Choroid plexus epithelial cell (primary cell): ENCODE measurements around the gene COL9A3.

Experiments used
- DNase-seq: peaks from one replicate; pipeline ENCODE4 v3.0.0-alpha.2; 2010; ENCODE audit warnings: low read depth
- H3K4me3 ChIP-seq: 2 replicates; pipeline ENCODE4 v1.5.1; 2011; ENCODE audit warnings: low read depth, mild to moderate bottlenecking, control low read depth, low read length, moderate library complexity
- TF ChIP-seq, protein P1 (sequence below): conservative IDR thresholded peaks from 2 replicates; pipeline ENCODE4 v1.5.1; 2011; ENCODE audit warnings: low read depth, mild to moderate bottlenecking, control low read depth, inconsistent platforms, low read length, moderate library complexity

COL9A3 gene

DNA sequence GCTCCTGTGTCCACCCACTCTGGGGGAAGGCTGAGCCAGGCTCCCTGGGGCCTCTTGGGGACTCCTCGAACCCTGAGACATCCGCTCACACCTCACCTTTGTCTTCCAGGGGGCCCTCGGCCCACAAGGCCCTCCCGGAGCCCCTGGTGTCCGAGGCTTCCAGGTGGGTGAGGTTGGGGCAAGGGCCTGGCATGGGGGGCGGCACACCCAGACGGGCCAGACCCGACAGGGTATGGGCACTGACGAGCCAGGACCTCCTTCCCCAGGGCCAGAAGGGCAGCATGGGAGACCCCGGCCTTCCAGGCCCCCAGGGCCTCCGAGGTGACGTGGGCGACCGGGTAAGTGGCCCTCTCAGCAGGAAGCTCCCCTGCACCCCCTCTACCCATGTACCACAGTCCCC is 13.4 kb downstream of the COL9A3 start:
- TF ChIP-seq, protein P1, sequence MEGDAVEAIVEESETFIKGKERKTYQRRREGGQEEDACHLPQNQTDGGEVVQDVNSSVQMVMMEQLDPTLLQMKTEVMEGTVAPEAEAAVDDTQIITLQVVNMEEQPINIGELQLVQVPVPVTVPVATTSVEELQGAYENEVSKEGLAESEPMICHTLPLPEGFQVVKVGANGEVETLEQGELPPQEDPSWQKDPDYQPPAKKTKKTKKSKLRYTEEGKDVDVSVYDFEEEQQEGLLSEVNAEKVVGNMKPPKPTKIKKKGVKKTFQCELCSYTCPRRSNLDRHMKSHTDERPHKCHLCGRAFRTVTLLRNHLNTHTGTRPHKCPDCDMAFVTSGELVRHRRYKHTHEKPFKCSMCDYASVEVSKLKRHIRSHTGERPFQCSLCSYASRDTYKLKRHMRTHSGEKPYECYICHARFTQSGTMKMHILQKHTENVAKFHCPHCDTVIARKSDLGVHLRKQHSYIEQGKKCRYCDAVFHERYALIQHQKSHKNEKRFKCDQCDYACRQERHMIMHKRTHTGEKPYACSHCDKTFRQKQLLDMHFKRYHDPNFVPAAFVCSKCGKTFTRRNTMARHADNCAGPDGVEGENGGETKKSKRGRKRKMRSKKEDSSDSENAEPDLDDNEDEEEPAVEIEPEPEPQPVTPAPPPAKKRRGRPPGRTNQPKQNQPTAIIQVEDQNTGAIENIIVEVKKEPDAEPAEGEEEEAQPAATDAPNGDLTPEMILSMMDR, result no peak
- DNase-seq, result no peak
- H3K4me3 ChIP-seq, result no peak overlapping the region

DNA sequence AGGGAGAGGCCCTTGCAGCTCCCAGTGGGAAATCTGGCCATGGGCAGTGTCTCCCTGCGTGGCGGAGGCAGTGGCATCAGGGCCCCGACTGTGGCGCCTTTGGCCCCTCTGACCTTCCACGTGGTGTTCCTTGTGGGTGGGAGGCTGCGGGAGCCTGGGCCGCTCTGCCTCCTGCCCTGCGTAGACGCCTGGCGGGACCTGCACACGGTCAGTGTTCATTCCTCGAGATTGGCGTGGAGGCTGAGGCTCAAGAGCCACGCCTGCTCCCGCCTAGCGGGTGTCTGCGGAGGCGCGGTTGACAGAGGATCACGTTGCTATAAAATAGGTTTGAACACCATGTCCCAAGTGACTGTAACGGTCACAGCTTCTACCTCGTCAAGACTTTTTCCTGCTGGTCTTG is 14.0 kb downstream of the COL9A3 start:
- no peak for DNase-seq
- TF ChIP-seq, protein P1, result no peak
- H3K4me3 ChIP-seq, result no peak overlapping the region

DNA sequence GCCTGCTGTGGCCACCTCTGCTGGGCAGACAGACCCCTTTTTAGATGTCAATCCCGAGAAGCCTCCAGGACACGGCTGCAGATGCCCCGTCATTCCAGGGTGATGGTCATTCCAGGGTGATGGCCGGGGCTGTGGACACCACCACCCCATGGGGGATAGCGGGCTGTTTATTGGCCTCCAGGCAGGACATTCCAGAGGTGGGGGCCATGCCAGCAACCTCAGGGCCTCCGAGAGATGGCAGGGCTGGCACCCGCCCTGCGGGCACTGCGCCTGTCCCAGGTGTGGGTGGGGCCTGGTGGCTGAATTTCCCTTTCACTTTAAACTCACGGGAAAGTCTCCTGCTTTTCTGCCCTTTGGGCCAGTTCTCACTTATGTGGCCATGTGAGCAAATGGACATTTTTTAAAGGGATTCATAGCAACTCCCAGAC is 14.5 kb downstream of the COL9A3 start:
- TF ChIP-seq, protein P1, result no peak
- no peak for DNase-seq
- no peak overlapping the region for H3K4me3 ChIP-seq

DNA sequence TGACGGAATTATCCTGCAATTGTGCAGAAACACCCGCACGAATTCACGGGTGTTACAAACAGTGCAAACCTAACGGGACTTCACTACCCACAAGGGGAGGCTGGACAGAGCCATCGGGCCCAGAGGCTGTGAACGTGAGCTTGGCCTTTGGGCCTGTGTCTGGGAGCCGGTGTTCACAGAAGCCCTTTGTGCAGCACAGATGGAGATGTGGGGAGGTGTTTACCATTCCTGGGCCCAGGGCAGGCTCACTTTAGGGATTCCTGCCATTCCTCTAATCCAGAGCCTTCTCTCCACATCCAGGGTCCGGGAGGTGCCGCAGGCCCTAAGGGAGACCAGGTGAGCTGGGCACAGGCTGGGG is 15.0 kb downstream of the COL9A3 start:
- TF ChIP-seq, protein P1, result no peak
- DNase-seq, result no peak
- H3K4me3 ChIP-seq, result no peak overlapping the region

DNA sequence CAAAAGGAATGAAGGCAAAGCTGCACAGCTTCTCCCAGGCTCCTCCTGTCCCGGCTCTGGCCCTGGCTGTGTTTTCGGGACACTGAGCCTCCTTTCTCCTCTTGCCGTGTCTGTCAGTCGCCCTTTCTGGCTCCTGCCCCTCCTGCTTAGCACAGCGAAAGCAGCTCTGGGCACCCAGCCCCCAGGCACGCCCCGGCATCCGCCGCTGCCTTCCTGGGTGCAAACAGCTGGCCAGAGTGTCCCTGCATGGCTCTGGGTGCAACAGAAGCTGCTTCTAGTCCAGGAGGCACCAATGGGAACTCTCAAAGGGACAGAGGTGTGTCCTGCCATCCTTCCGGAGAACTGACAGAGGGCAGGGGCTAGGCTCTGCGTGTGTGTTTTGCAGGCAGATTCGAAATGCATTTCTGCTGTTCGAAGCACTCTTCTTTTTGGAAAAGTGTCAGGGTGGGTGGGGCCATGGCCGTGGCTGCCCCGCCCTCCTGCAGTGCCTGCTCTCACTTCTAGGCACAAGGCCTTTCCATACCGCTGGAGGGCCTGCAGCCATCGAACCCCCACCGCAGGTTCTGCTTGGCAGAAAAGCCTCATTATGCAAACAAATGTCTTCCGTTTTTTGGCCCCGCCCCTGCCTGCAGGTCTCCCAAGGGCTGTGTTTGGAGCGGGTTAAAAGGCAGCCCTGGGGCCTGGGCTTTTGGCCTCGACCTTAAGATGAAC is 15.5 kb downstream of the COL9A3 start:
- H3K4me3 ChIP-seq, result no peak overlapping the region
- TF ChIP-seq, protein P1, result no peak
- DNase-seq, result no peak

DNA sequence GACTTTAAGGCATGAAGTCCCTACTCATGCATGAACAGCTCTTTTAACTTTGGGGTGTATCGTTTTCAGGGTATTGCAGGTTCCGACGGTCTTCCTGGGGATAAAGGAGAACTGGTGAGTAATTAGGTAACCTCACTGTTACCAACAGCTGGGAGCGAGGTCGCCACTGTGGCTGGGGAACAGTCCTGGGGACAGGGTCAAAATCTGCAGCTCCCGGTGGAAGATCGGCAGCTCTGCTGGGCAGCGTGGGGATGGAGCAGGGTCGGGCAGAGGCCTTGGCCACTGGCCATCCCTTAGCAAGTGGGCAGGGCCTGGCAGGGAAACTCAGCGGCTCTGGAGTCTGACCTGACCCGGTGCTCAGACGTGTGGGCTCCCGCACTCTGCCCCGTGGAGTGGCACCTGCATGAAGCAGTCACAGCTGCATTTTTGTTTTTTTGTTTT is 16.1 kb downstream of the COL9A3 start:
- no peak for DNase-seq
- no peak overlapping the region for H3K4me3 ChIP-seq
- TF ChIP-seq, protein P1, result no peak

DNA sequence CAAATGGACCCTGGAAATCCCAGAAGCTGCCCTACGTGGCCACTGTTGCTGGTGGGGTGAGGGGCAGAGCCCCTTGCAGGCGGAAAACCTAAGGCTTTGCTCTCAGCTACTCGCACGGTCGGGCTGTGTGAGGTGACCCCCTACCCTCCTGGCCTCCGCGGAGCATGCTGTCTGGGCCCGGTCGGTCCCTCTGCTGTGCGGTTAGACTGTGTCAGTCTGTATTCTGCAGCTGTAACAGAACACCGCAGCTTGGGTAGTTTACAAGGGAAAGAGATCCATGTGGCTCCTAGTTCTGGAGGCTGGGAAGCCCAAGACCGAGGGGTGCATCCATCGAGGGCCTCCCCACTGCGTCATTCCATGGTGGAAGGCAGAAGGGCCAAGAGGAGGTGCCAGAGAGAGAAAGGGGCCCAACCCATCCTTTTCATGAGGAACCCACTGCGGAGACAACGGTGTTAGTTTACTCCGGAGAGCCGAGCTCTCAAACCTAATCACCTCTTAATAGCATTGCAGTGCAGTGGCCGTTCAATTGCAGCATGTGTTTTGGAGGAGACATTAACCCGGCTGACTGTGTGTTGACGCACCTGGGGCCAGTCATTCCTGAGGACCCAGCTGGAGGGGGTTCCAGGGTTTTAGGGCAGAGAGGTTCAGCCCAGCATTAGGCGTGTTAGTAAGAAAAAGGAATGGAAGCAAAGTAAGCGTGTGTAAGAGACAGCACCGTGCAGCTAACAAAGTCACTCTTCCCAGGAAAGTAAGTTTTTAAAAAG is 18.3 kb downstream of the COL9A3 start:
- TF ChIP-seq, protein P1, result no peak
- no peak for DNase-seq
- no peak overlapping the region for H3K4me3 ChIP-seq
